Measurements from ENCODE around the gene TMEM171. TPM values are rescaled to one million over a fixed set of nuclear protein-coding genes. Genes with fewer than 3 reads are reported as not detected.
A peak's percentile ranks its signal among the peaks of the same experiment; 100 is the strongest.

Gene TMEM171
- total RNA-seq, 4 donors from 2014 or later: 22.3 to 74.6 (median 50.4) TPM

DNA sequence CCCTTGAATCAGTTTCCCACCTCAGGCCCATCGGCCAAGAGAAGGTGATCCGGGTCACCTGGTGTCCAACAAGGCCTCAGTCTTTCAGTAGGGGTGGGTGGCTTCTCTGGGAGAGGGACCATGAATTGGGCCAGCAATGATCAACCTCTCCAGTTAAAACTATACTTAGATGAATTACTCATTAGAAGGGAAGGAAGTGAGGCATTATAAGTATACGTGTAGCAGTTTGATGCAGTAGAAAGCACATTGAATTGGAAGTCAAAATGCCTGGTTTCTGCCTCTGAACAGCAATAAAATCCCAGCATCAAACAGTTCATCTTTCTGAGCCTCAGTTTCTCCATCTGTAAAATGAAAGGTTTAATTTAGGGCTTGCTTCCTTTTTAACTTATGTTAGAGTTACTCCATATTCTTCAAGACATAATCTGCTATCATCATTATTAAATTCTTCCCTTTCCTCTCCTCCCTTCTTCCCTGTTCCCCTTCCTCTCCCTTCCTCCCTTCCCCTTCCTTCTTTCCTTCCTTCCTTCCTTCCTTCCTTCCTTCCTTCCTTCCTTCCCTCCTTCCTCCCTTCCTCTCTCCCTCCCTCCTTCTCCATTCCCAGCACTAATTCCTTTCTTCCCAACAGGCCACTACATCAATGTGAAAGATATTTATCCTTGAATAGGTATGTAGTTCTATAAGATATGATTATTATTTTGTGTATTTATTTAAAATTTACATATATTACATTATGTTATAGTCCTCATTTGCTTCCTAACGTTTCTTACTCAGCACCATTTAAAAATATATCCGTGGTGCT, 34.0 kb downstream of the TMEM171 start:
- no peak for TF ChIP-seq POLR2A (IDR thresholded peaks at IDR 0.05)
- TF ChIP-seq, protein P1, sequence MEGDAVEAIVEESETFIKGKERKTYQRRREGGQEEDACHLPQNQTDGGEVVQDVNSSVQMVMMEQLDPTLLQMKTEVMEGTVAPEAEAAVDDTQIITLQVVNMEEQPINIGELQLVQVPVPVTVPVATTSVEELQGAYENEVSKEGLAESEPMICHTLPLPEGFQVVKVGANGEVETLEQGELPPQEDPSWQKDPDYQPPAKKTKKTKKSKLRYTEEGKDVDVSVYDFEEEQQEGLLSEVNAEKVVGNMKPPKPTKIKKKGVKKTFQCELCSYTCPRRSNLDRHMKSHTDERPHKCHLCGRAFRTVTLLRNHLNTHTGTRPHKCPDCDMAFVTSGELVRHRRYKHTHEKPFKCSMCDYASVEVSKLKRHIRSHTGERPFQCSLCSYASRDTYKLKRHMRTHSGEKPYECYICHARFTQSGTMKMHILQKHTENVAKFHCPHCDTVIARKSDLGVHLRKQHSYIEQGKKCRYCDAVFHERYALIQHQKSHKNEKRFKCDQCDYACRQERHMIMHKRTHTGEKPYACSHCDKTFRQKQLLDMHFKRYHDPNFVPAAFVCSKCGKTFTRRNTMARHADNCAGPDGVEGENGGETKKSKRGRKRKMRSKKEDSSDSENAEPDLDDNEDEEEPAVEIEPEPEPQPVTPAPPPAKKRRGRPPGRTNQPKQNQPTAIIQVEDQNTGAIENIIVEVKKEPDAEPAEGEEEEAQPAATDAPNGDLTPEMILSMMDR (IDR thresholded peaks at IDR 0.05): no peak
- WGBS, 2 donors: 80 to 96% methylated on average over 5 of the region's 5 CpGs
- Histone ChIP-seq H3K36me3 (no peaks in the 10 kb centered on the region), H3K4me3 (replicated peaks in 1 of 3) (no peak overlapping the region), H3K27me3 (no peaks in the 10 kb centered on the region), H3K9me3 (no peaks in the 10 kb centered on the region), H3K27ac (no peak overlapping the region), H3K4me1 (peaks cover 26 to 43% of the 10 kb centered on the region in 2 donors)
- intact Hi-C loops (cut with DNase I): no loop called here
- DNase-seq: no peak

DNA sequence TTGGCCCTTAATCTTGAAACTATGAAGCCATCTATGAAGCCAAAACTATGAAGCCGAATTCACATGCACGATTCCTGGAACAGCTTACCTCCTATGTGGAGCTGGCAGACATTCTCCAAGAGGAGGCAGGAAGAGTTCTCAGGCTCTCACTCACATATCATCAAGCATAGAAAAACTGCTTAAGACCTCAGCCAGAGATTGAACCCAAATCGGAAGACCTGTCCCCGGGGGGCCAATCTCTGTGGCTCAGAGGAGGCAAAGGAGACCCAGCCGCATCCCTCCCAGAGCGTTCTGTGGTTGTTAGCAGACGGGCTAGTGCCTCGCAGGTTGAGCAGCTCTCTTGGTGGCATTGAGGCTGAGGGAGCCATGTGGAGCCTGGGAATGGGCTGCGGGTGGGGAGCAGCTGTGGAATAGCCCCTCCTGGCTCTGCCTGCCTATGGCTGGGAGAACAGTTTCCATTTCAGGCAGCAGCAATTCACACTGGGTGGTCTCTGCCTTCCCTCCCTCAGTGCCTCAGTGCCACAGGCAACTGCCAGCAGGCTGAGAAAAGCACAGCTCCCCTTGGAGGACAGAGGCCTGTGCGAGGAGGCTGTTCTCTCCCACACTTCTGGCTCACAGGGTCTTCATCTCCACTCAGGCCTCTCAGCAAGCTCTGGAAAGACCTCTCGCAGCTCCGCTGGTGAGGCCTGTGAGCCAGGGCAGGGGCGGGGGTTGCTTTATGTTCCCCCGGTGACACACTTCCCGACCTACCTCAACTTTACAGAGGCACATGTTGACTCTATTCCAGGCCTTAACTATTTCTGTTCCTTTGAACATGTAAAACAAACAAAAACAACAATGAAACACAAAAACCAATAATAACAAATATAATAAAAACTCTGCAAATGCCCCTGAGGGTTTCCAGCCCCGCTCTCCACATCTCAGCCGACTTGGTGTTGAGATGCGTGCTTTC, 35.2 kb downstream of the TMEM171 start:
- H3K27me3 ChIP-seq: no peaks in the 10 kb centered on the region
- WGBS, 2 donors: 81 to 88% methylated on average over 16 to 17 of the region's 18 CpGs
- no peaks in the 10 kb centered on the region for H3K36me3 ChIP-seq
- no peak overlapping the region for H3K4me3 ChIP-seq (replicated peaks in 1 of 3)
- TF ChIP-seq POLR2A (IDR thresholded peaks at IDR 0.05): no peak
- TF ChIP-seq, protein P1 (IDR thresholded peaks at IDR 0.05): no peak
- peaks cover 29 to 53% of the 10 kb centered on the region in 2 donors for H3K4me1 ChIP-seq
- H3K9me3 ChIP-seq: no peaks in the 10 kb centered on the region
- intact Hi-C loops (cut with DNase I): no loop called here
- H3K27ac ChIP-seq: peak overlapping the region in 2 of 3 donors; percentile 16 to 96
- no peak for DNase-seq

DNA sequence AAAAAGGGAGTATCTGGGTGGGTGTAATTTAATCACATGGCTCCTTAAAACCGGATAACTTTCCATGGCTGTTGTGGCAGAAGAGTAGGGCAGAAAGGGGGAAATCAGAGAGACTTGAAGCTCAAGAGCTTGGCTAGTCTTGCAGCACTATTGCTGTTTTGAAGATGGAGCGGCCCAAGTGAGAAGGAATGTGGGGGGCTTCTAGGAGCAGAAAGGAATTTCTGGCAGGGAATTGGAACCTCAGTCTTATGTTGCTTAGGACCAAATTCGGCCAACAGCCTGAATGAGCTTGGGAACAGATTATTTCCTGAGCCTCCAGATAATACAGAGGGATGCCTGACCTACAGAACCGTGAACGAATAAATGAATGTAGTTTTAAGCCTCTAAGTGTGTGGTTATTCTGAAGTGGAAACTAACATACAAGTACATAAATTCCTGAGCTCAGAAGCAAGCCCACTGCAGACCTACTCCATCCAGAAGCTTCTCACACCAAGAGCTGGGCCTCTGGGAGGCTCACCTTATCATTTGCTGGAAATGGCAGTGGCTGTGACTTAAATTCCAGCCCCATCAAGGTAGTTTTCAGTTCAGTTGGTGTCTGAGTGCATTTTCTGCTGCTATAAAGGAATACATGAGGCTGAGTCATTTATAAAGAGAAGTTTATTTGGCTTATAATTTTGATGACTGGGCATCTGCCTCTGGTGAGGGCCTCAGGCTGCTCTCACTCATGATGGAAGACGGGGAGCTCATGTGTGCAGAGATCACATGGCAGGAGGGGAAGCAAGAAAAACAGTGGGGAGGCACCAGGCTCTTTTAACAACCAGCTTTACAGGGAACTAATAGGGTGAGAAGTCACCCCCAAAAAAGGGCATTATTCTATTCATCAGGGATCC, 37.3 kb downstream of the TMEM171 start:
- peak; percentile 66 to 77 for DNase-seq
- WGBS, 2 donors: 30 to 35% methylated on average over 6 of the region's 6 CpGs
- TF ChIP-seq, protein P1 (IDR thresholded peaks at IDR 0.05): no peak
- peak in 1 of 2 donors; percentile 20 for TF ChIP-seq POLR2A (IDR thresholded peaks at IDR 0.05)

DNA sequence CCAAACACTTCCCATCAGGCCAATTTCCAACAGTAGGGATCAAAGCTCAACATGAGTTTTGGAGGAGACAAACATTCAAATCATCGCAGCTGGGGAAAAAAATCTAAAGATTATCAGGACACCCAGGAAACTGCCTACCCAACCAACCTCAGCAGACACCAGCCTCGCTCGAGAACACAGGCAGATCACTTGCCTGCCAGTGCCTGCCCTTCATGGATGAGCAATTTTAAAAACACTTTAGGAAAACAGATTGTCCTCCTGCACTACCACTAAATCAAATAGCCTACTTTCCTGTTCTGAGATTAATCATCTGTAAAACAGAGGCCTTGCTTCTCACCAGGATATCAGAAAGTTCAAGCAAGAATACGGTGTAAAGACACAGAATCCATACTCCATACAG, 37.9 kb downstream of the TMEM171 start:
- no peaks in the 10 kb centered on the region for H3K36me3 ChIP-seq
- 42 to 43% methylated on average over 4 of the region's 4 CpGs for WGBS, 2 donors

More for the DNA sequence above, 37.3 kb downstream of the TMEM171 start:
- intact Hi-C loops (cut with DNase I): no loop called here
- Histone ChIP-seq H3K27ac (peak overlapping the region; percentile 92 to 97 (median 96)), H3K4me1 (peaks cover 29 to 61% of the 10 kb centered on the region in 2 donors), H3K9me3 (no peaks in the 10 kb centered on the region), H3K36me3 (no peaks in the 10 kb centered on the region), H3K4me3 (replicated peaks in 1 of 3) (no peak overlapping the region), H3K27me3 (no peaks in the 10 kb centered on the region)

More for the DNA sequence above, 37.9 kb downstream of the TMEM171 start:
- peak; percentile 85 to 88 for DNase-seq
- no peak overlapping the region for H3K4me3 ChIP-seq (replicated peaks in 1 of 3)
- TF ChIP-seq, protein P1 (IDR thresholded peaks at IDR 0.05): no peak
- no peak for TF ChIP-seq POLR2A (IDR thresholded peaks at IDR 0.05)
- H3K9me3 ChIP-seq: no peaks in the 10 kb centered on the region
- intact Hi-C loops (cut with DNase I): no loop called here
- peak overlapping the region; percentile 92 to 97 (median 96) for H3K27ac ChIP-seq
- H3K4me1 ChIP-seq: peaks cover 29 to 61% of the 10 kb centered on the region in 2 donors
- no peaks in the 10 kb centered on the region for H3K27me3 ChIP-seq
